Germinal center (tissue), 1 donor: ENCODE measurements around the gene PCDH12.

ENCODE experiments used
- DNase-seq: peaks from one replicate; pipeline ENCODE4 v3.0.0; 2012; ENCODE audit warnings: mixed read lengths, low spot score

Gene PCDH12

GRCh38 chr5:141958113-141958512, at the start of gene PCDH12:
Gene PCDH12 (minus strand): TSS chr5:141958202. CDS start chr5:141957851, 351 bp downstream.
- DNase-seq, result no peak

- DNase-seq, result no peak
Measured at GRCh38 chr5:142007237-142007544, 49.2 kb upstream of the PCDH12 start.

- DNase-seq, result no peak
Measured at GRCh38 chr5:142006363-142007236, 48.6 kb upstream of the PCDH12 start.

- DNase-seq, result no peak
Measured at GRCh38 chr5:142003266-142003800, 45.3 kb upstream of the PCDH12 start.

GRCh38 chr5:142000704-142001484, 42.9 kb upstream of the PCDH12 start:
- no peak for DNase-seq

- DNase-seq, result no peak
Measured at GRCh38 chr5:142000173-142000572, 42.2 kb upstream of the PCDH12 start.

GRCh38 chr5:141997358-141997960, 39.5 kb upstream of the PCDH12 start:
- no peak for DNase-seq

GRCh38 chr5:141995656-141996055, 37.7 kb upstream of the PCDH12 start:
- DNase-seq, result no peak

- DNase-seq, result no peak
Measured at GRCh38 chr5:141994511-141995136, 36.6 kb upstream of the PCDH12 start.

GRCh38 chr5:141992349-141992963, 34.5 kb upstream of the PCDH12 start:
- DNase-seq, result peak; percentile 54

- DNase-seq, result no peak
Measured at GRCh38 chr5:141989720-141990119, 31.7 kb upstream of the PCDH12 start.

GRCh38 chr5:141986072-141986471, 28.1 kb upstream of the PCDH12 start:
- DNase-seq, result no peak

GRCh38 chr5:141982626-141983025, 24.6 kb upstream of the PCDH12 start:
- DNase-seq, result no peak

GRCh38 chr5:141978389-141978788, 20.4 kb upstream of the PCDH12 start:
- no peak for DNase-seq

- DNase-seq, result no peak
Measured at GRCh38 chr5:141976176-141976575, 18.2 kb upstream of the PCDH12 start.

GRCh38 chr5:141973871-141974595, 16.0 kb upstream of the PCDH12 start:
- no peak for DNase-seq

GRCh38 chr5:141969783-141970771, 12.1 kb upstream of the PCDH12 start:
- peak; percentile 84 for DNase-seq

GRCh38 chr5:141968914-141969608, 11.1 kb upstream of the PCDH12 start, which contains the start of gene RNF14:
Gene RNF14 (plus strand): TSS chr5:141969105. CDS start chr5:141973589, 4,484 bp downstream.
- peak; percentile 92 for DNase-seq

GRCh38 chr5:141966963-141967333, 8.9 kb upstream of the PCDH12 start:
- no peak for DNase-seq
